ENCODE data around the gene COL6A2.

The COL6A2 gene

GRCh38 chr21:46151989-46152926, 54.3 kb downstream of the COL6A2 start:
- in situ Hi-C loops (cut with HindIII; ENCODE audit: low sequenced_read_pairs): no loop called here

- in situ Hi-C loops (cut with HindIII; ENCODE audit: low sequenced_read_pairs): no loop called here
Observed at GRCh38 chr21:46152927-46153246, 55.0 kb downstream of the COL6A2 start.

DNA sequence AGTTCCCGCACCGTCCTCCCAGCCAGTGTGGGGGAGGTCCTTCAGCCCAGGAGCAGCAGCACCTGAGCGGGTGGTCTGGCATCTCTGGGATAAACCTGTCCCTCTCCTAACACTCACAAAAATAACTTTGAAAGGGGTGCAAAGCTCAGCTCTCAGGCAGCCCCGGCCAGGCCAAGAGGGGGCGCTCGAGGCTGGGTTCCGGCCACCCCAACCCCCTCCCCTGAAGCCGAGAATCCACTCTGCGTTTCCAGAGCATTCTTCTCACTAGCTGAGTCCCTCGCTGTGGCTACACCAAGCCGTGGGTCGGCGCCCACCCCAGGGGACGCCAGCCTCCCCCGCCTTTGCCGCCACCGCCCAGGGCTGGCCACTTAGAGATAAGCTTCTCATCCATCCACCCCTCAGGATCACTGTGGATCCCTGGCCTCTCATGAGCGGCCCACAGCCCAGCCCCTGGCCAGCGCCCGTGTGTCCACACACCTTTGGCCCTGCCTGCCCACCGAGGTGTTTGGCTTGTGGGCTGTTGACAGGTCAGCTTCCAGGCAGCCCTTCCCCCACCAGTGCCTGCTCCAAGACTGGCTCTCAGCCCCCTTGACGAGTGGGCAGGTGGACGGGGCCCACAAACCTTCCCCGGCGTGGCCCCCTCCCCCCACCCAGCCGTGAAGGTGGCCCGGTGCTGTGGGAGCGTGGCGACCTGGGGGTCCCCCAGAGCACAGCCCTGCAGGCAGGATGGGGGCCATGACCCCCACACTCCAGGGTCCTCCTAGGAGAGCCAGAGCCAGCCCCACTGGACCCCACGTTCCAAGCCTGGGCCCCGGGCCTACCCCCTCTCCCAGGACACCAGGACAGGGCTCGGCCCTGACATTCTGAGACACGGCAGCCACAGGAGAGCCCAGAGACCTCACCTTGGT, 55.6 kb downstream of the COL6A2 start:
- in situ Hi-C loops (cut with HindIII; ENCODE audit: low sequenced_read_pairs): no loop called here

GRCh38 chr21:46154155-46154954, 56.4 kb downstream of the COL6A2 start:
- in situ Hi-C loops (cut with HindIII; ENCODE audit: low sequenced_read_pairs): no loop called here

- in situ Hi-C loops (cut with HindIII; ENCODE audit: low sequenced_read_pairs): no loop called here
Observed at GRCh38 chr21:46154955-46155513, 57.1 kb downstream of the COL6A2 start.

GRCh38 chr21:46155514-46156377, 57.8 kb downstream of the COL6A2 start, which contains the start of gene FTCD:
TSS of gene FTCD (minus strand) at chr21:46155579. CDS start at chr21:46155523, 56 bp downstream.
- in situ Hi-C loops (cut with HindIII; ENCODE audit: low sequenced_read_pairs): no loop called here

DNA sequence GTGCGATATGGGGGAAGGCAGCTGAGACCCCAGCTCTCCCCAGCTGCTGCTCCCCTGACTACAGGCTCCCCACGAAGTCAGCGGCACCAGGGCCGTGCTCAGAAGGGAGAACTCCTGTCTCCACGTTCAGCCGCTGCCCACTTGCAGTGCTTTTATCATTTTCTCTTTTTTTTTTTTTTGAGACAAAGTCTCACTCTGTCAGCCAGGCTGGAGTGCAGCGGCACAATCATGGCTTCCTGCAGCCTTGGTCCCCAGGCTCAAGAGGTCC, 58.4 kb downstream of the COL6A2 start:
- in situ Hi-C loops (cut with HindIII; ENCODE audit: low sequenced_read_pairs): no loop called here

GRCh38 chr21:46156678-46157077, 58.8 kb downstream of the COL6A2 start:
- in situ Hi-C loops (cut with HindIII; ENCODE audit: low sequenced_read_pairs): no loop called here

DNA sequence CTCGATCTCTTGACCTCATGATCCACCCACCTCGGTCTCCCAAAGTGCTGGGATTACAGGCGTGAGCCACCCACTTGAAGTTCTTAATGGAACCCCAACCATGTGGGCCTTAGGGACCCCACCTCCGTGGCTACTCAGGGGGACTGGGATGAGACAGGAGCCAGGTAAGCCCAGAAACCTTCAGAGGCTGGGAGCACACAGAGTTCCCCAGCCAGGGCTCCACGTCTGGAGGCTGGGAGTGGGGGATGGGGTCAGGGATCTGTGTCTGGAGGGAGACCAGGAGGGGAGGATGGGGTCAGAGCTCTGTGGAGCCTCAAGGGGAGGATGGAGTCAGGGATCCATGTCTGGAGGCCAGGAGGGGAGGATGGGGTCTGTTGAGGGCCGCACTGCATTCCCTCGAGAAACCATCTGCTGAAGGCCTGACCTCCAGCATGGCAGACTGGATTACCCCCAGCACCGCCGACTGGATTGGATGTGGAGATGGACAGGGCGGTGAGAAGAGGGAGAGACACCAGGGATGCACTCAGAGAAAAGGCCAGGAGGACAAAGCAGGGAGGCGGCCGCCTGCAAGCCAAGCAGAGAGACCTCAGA, 59.6 kb downstream of the COL6A2 start:
- in situ Hi-C loops (cut with HindIII; ENCODE audit: low sequenced_read_pairs): no loop called here

DNA sequence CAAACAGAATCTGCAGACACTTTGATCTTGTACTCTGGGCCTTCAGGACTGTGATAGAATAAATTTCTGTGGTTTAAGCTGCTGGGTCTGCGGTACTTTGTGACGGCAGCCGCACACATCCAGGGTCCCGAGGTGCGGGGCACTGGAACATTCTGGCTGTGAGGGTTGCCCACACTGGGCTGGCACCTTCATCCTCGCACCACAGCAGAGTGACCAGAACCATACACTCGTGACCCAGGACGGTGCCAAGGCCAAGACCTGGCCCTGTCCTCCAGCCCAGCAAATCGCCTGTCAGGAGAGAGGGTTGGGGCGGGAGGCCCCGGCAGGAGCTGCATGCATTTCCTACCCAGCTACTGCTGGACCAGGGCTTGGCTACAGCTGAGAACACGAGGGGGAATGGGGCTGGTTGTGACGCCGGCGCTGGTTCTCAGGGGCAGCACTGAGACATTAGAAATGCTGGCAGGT, 60.1 kb downstream of the COL6A2 start:
- in situ Hi-C loops (cut with HindIII; ENCODE audit: low sequenced_read_pairs): no loop called here

DNA sequence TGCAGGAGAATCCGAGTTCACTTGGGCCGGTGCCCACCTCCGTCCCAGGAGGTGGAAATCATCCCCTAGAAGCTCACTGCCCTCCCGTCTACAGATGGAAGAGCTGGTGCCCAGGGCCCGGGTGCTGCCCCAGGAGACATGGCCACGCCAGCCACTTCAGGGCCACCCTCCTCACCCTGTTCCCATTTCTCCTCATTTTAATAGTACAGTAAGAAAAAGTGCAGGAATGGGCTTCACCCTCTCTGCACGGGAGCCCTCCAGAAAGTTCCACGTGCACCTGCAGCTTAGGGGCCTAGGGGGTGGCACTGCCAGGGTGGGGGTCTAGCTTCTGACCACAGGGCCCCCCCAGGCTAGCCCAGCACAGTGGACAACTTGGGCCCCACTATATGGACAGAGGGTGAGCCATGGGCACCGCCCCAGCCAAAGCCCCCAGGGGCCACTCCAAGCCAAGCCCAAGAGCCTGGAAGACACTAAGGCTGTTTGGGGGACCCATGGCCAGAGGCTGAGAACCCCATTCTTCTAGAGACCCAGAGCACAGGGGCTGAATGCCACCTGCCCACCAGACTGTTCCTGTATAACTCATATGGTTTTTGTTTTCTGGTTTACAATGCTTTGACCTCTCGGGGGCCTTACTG, 60.9 kb downstream of the COL6A2 start:
- in situ Hi-C loops (cut with HindIII; ENCODE audit: low sequenced_read_pairs): no loop called here

DNA sequence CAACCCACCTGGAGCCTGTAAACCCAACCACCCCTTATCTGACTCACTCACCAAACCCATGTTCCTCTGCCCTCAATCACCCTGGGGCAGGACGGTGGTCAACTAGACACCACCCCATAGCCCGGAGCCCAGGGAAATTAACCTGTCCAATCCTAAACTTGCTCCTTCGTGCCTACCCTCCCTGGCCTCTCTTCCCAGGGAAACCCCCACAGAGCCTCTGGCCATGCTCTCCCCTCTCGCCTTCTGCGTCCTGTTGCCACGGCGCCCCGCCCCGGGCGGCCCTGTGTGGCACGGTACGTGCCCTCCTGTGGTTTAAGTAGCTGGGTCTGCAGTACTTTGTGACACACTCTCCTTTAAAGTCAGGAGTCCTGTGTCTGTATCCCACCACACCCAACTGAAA, 61.5 kb downstream of the COL6A2 start:
- in situ Hi-C loops (cut with HindIII; ENCODE audit: low sequenced_read_pairs): no loop called here

DNA sequence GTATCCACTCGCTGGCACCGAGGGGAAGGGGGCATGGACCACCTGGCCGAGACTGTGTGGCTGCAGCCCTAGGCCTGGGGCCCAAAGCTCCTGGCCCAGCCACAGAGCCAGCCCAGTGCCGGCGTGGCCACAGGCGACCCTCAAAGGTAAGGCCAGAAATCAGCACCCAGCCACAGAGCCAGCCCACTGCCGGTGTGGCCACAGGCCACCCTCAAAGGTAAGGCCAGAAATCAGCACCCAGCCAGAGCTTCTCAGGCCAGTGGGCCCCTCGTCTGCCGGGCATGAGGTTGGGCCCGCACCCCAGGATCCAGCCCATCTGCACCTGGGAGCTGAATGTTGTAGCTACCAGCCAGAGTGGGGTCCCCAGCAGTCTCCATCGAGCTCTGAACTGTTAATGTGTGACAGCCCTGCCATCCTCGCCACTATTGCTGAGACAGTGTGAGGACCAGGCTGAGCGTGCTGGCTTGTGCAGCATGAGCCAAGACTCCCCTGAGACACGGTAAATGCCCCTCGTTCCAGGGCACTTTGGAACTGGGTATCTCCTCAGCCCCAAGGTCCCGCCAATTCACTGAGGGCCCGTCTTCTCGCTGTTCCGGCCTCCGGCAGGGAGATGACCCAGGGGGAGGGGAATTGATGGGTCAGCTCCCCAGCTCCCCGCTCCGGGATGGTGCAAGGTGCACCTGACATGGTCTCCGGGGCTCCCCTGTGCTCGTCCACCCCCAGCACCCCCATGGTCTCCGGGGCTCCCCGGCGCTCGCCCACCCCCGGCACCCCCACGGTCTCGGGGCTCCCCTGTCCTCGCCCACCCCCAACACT, 62.1 kb downstream of the COL6A2 start:
- in situ Hi-C loops (cut with HindIII; ENCODE audit: low sequenced_read_pairs): no loop called here

GRCh38 chr21:46160657-46160906, 62.7 kb downstream of the COL6A2 start:
- in situ Hi-C loops (cut with HindIII; ENCODE audit: low sequenced_read_pairs): no loop called here

DNA sequence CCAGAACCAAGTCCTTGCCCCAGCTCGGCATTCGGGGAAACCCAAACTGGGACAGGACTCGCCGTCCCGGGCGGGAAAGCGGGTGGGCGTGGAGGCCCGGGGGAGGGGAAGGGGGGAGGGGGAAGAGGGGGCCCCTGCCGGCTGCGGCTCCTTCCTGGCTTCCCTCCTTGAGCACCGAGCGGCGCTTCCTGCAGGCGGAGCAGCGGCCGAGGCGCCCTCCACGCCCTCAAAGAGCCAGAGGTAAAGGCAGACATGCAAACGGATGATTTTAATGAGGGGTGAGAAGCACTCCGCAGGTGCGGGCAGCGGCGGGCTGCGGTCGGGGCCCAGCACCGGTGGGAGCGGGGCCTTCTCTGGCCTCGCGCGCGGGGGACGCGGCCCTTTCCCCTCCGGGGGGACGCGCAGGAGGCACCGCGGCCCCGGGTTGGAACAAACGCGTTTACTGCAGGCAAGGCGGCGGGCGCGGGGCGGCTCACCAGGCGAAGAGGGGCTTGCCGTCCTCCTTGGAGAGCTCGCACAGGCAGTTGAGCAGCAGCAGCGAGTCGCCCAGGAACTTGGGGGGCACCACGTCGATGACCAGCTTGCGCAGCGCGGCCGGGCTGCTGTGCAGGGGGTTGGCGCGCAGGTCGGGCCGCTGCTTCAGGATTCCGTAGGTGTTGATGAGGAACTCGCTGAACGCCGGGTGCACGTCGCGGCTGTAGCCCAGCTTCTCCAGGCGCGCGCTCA, 63.2 kb downstream of the COL6A2 start:
- in situ Hi-C loops (cut with HindIII; ENCODE audit: low sequenced_read_pairs): no loop called here

DNA sequence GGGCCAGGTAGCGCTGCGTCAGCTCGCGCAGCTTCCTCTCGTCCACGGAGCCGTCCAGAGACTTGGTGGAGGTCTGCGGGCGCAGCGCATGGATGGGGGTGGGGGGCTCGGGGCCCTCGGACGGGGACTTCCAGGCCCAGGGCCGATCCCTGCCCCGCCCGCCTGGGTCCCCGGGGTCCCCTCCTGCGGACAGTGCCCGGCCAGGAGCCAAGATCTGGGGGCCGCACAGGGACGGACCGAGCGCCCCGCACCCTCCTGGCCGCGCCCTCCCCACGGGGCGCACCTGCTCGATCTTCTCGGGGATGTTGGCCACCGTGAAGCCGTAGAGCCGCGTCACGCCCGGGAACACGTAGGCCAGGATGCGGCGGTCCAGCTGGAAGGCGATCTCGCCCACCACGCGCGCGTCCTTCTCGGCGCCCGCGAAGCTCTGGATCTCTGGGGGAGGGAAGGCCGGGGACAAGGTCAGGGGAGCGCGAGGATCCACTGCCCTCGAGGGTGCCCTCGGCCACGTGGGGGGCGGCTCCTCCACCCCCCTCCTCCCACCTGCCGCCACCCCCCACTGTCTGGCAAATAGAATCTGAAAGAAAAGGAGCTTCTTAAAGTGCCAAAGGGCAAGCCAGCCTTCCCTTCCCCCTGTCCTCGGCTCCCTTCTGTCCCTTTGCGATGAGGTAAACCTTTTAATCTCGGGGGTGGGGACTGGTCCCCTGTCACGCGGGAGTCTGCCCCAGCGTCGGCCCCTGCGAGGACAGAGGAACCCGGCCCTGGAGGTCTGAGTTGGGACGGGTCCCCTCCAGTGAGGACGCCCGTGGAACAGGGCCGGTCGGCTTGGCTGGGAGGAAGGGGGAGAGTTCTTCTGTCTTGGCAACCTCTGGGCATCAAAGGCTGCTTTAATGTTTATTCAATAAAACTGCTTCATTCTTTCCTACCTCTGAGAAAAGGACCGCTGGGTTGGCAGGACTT, 64.0 kb downstream of the COL6A2 start:
- in situ Hi-C loops (cut with HindIII; ENCODE audit: low sequenced_read_pairs): no loop called here

DNA sequence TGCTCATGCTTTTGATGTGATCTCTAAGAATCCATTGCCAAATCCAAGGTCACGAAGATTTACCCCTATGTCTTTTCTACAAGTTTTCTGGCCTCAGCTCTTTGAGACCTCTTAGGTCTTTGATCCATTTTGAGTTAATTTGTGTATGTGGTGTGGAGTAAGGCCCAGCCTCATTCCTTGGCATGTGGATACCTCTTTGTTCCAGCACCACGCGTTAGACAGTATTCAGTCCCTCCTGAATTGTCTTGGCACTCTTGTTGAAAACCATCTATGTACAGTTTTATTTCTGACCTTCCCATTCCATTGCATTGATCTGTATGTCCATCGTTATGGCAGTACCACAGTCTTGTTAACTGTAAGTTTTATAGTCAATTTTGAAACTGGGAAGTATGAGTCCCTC, 65.5 kb downstream of the COL6A2 start:
- in situ Hi-C loops (cut with HindIII; ENCODE audit: low sequenced_read_pairs): no loop called here

Data from DLD1 (cell line).